GM19438 (cell line): ENCODE measurements around the gene SPIRE2.
"Not testable (repeated sequence)": the region's sequence is repeated elsewhere in the genome, so short reads cannot be mapped to it uniquely, and the experiment has no call there.

ENCODE experiments used
- ATAC-seq: cut with Tn5 transposase; IDR thresholded peaks from one replicate; pipeline ENCODE4 v1.9.1; 2021; ENCODE audit warnings: low read depth; ENCODE audit not compliant: unreplicated experiment

SPIRE2 gene

GRCh38 chr16:89806589-89807193 is 21.6 kb upstream of the SPIRE2 start:
- not testable (repeated sequence) for ATAC-seq

DNA sequence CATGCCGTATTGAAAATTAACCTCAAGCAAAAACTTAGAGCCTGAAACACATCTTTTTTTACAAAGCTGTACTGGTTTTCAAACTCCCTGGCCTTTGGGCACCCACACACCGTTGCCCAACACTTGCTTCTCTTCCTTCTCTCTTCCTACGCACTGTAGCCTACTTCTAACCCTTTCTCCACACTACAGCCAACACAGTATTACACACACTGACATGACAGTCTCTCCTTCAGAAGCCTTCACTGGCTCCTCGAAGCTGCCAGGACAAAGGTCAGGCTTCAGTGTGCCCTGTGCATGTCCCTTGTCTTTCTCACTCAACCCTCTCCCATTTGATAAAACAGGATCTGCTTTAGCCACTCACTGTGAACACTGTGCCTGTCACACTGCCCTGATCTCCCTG is 19.8 kb upstream of the SPIRE2 start:
- ATAC-seq: no peak

- no peak for ATAC-seq
These were observed 17.0 kb upstream of the SPIRE2 start for GRCh38 chr16:89811321-89811720.

- ATAC-seq: peak; percentile 25
These were observed 12.5 kb upstream of the SPIRE2 start for GRCh38 chr16:89815639-89816348.

- not testable (repeated sequence) for ATAC-seq
These were observed 9.3 kb upstream of the SPIRE2 start for GRCh38 chr16:89818851-89819403.

DNA sequence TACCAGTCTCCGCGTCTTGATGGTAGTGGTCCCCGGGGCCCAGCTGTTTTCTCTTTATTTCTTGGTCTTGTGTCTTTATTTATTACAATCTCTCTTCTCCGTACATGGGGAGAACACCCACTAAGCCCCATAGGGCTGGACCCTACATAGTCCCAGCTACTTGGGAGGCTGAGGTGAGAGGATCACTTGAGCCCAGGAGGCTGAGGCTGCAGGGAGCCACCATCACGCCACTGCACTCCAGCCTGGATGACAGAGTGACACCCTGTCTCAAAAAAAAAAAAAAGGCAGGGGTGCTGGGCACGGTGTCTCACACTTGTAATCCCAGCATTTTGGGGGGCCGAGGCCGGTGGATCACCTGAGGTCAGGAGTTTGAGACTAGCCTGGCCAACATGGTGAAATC is 8.8 kb upstream of the SPIRE2 start:
- ATAC-seq: not testable (repeated sequence)

DNA sequence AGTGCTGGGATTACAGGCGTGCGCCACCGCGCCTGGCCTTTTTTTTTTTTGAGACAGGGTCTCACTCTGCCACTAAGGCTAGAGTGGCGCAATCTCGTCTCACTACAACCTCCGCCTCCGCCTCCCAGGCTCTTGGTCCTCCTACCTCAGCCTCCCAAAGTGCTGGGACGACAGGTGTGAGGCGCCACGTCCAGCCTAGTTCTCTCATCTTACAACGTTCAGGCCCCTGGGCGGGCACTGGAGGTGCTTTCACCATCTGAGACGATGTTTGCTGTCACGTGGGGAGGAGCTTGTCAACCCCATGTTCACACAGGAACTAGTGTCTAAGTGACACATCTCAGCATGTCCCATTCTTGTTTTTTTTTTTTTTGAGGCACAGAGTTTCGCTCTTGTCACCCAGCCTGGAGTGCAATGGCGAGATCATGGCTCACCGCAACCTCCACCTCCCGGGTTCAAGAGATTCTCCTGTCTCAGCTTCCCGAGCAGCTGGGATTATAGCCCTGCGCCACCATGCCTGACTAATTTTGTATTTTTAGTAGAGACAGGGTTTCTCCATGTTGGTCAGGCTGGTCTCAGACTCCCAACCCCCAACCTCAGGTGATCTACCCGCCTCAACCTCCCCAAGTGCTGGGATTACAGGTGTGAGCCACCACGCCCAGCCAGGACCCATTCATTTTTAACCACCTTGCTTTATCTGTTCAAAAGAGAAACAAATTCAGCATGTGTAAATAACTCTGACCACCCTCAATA is 6.7 kb upstream of the SPIRE2 start:
- ATAC-seq: no peak

DNA sequence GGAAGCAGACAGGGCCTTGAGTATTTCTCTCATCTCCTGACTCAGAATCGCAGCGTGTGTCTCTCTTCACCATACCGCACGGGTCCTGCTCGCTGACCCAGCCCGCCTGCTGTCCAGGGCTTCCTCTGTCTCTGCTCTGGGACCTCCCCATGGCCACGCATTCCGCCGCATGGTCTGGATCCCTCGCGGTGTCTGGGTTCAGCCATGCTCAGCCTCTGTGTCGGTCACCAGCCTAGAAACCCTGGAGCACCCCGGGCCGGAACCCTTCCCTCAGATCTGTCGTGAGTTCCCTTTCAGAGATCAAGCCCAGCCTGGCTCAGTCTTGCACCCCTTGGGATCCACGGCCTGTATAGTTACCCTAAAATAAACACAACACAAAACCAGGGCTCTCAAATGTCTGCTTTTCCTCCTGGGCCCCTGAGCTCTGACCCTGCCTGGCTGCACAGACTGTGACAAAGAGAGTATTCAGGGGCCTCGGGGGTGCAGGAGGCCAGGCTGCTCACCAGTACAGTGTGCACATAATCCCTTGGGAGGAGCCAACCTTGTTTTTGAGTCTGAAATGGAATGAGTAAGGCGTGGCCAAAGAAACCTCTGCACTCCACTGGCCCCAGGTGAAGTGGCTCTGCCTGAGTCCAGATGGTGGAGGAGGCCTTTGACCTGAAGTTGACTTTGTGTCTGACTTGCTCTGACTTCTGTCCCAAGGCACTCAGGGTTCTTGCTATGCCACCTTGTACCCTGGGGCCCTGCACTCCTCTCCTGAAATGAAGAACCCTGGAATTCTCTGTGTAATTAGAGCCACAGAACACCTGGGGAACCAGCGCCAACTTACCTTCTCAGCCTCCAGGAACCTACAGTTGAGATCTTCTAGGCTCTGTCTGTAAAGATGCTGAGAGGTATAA is 5.8 kb upstream of the SPIRE2 start:
- ATAC-seq: no peak

- no peak for ATAC-seq
These were observed 5.0 kb upstream of the SPIRE2 start for GRCh38 chr16:89823087-89823823.

DNA sequence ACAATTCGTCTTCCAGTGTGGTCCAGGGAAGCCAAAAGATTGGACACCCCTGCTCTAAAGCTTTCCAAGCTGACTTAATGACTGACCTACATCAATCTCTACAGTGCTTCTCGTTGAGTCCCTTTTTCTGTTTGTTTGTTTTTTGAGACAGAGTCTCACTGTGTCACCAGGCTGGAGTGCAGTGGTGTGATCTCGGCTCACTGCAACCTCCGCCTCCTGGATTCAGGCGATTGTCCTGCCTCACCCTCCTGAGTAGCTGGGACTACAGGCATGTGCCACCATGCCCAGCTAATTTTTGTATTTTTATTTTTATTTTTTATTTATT is 4.5 kb upstream of the SPIRE2 start:
- not testable (repeated sequence) for ATAC-seq

DNA sequence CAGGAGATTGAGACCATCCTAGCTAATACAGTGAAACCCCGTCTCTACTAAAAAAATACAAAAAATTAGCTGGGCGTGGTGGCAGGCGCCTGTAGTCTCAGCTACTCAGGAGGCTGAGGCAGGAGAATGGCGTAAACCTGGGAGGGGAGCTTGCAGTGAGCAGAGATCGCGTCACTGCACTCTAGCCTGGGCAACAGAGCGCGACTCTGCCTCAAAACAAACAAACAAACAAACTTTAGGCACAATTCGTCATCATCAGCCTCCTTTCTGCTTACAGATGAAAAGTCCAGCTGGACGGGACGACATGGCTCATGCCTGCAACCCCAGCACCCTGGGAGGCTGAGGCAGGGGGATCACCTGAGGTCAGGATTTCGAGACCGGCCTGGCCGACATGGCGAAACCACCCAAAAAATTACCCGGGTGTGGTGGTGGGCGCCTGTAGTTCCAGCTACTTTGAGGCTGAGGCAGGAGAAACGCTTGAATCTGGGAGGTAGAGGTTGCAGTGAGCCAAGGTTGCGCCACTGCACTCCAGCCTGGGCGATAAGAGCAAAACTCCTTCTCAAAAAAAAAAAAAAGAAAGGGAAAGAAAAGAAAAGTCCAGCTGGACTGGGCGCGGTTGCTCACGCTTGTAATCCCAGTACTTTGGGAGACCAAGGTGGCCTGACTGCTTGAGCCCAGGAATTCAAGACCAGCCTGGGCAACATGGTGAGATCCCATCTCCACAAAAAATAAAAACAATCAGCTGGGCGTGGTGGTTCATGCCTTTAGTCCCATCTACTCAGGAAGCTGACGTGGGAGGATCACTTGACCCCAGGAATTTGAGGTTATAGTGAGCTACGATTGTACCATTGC is 1.5 kb upstream of the SPIRE2 start:
- no peak for ATAC-seq

DNA sequence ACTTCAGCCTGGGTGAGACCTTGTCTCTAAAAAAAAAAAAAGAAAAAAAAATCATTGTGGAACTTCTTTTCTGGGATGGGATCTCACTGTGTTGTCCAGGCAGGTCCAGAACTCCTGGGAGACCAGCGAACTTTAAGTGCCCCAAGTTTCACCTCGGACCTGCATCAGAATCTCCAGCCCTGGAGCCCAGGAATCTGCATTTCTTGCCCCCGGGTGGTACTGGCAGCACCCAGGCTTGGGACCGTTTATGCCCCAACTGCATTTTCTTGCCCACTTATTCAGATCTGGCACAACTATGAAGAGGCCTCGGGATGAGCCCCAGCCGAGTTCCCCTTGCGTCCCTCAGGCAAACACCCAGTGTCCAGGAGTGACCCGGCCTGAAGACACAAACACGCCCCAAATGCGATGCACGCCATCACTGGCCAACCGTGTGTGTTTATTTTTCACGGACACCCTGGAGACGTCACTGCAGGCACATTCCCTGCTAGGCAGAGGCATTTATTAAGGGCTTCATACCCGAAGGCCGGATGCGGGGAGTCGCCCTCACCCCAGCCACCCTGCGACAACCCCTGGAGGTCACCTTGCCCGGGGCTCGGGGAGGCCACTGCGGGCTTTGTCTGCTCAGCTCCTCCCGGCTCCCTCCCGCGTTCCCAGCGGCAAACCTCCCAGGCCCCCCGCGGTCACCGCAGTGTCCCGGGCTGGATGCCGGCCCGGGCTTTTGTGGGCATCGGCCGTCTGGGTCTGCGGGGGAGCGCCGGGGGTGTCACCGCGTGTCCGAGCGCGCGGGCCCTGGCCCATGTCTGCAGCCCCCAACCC is 684 bp upstream of the SPIRE2 start:
- ATAC-seq: no peak

- ATAC-seq: no peak
These were observed 775 bp downstream of the SPIRE2 start for GRCh38 chr16:89828870-89829629.

GRCh38 chr16:89829630-89830437 is 1.6 kb downstream of the SPIRE2 start:
- no peak for ATAC-seq

DNA sequence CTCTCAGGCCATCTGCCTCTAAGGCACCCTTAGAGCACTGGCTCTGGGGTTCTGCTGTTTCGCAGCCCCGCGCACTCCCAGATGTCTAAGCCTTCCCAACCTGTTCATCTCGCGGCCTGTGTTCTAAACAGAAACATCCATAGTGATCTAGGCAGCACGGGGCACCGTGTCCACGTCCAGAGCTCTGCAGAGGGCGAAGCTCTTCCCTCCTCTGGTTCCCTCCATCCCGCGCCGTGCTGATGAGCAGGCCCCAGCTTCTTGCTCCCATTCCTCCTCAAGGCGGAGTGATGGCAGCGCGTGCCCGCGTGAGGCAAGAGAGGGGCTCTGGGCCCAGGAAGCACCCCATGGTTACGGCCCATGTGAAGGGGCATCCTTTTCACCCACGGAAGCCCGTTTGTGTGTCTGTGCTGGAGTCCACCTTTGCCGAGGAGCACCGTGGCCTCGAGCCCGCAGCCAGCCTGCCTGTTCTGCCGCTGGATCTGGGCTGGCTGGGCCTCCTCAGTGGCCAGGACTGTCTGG is 3.6 kb downstream of the SPIRE2 start:
- no peak for ATAC-seq

DNA sequence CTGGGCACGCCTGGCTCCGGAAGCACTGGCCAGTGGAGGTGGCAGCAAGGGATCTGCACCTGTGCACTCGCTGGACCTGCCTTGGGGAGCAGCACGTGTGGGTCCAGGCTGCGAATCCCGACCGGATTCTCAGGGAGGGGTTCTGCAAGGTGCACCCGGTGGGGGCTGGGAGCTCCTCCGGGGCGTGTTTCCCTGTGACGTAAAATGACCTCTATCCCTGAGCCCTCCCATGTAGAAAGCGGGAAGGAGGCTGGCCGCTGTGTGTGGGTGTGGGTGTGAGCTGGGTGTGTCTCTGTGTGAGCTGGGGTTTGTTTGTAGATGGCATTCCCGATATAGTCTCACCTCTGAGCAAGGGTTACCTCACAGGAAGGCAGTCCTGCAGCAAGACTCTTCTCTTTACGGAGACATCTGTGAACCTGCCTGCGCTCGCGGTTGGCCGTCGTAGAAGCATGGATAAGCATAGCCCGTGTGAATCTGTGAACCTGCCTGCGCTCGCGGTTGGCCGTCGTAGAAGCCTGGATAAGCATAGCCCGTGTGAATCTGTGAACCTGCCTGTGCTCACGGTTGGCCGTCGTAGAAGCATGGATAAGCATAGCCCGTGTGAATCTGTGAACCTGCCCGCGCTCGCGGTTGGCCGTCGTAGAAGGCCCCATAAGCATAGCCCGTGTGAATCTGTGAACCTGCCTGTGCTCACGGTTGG is 5.5 kb downstream of the SPIRE2 start:
- ATAC-seq: not testable (repeated sequence)
